HL-60 (cell line): ENCODE data around the gene MYEOV.

ENCODE experiments used
- CTCF ChIP-seq: IDR thresholded peaks from one replicate; pipeline ENCODE4 v1.5.1; 2011; ENCODE audit warnings: low read length, control low read depth, inconsistent platforms; ENCODE audit not compliant: insufficient read depth
- GABPA ChIP-seq: IDR thresholded peaks from 2 replicates; pipeline ENCODE4 v1.6.1; 2012; ENCODE audit warnings: low read depth
- POLR2AphosphoS5 ChIP-seq: IDR thresholded peaks from 2 replicates; pipeline ENCODE4 v1.6.1; 2012; ENCODE audit warnings: low read depth
- REST ChIP-seq: IDR thresholded peaks from 2 replicates; pipeline ENCODE4 v1.6.1; 2012; ENCODE audit warnings: low read depth; ENCODE audit not compliant: insufficient replicate concordance

GRCh38 chr11:69299572-69299971 lies 5.6 kb downstream of the MYEOV start:
- TF ChIP-seq CTCF (no peak), POLR2AphosphoS5 (no peak), GABPA (no peak), REST (no peak)
